DOHH2 (cell line): ENCODE measurements around the gene TMED4.
A peak's percentile ranks its signal among the peaks of the same experiment; 100 is the strongest.

Source experiments
- H3F3A ChIP-seq: fragments of 200-600 bp; sonication (generic), shearing (Covaris generic); 2 replicates; pipeline ENCODE4 v1.6.0; 2016; ENCODE audit warnings: antibody characterized with exemption, mild to moderate bottlenecking; ENCODE audit not compliant: control insufficient read depth, insufficient read depth
- H3K27ac ChIP-seq: fragments of 200-600 bp; sonication (generic); 2 replicates; pipeline ENCODE4 v1.5.1; 2014; ENCODE audit warnings: low read depth, mild to moderate bottlenecking, low read length, moderate library complexity
- H3K27me3 ChIP-seq: fragments of 200-600 bp; sonication (generic); 2 replicates; pipeline ENCODE4 v1.6.1; 2014; ENCODE audit warnings: mild to moderate bottlenecking, low read length, mixed read lengths; ENCODE audit not compliant: control insufficient read depth
- H3K36me3 ChIP-seq: fragments of 200-600 bp; sonication (generic); 2 replicates; pipeline ENCODE4 v1.6.1; 2014; ENCODE audit warnings: mild to moderate bottlenecking, low read length, moderate library complexity, mixed read lengths; ENCODE audit not compliant: control insufficient read depth
- H3K4me1 ChIP-seq: fragments of 200-600 bp; sonication (generic); 2 replicates; pipeline ENCODE4 v1.6.1; 2014; ENCODE audit warnings: mild to moderate bottlenecking, low read length, mixed read lengths; ENCODE audit not compliant: control insufficient read depth
- H3K4me2 ChIP-seq: fragments of 200-600 bp; sonication (generic); 2 replicates; pipeline ENCODE4 v1.6.0; 2014; ENCODE audit warnings: mild to moderate bottlenecking, low read length, moderate library complexity
- H3K4me3 ChIP-seq: fragments of 200-600 bp; sonication (generic); 2 replicates; pipeline ENCODE4 v1.5.1; 2014; ENCODE audit warnings: mild to moderate bottlenecking, low read length, mixed read lengths
- H3K79me2 ChIP-seq: fragments of 200-600 bp; sonication (generic); 2 replicates; pipeline ENCODE4 v1.6.1; 2014; ENCODE audit warnings: mild to moderate bottlenecking, low read length, mixed read lengths; ENCODE audit not compliant: control insufficient read depth
- H3K9me2 ChIP-seq: fragments of 200-600 bp; sonication (generic); replicated peaks from 2 replicates; pipeline ENCODE4 v1.6.1; 2014; ENCODE audit warnings: mild to moderate bottlenecking, low read length, mixed read lengths; ENCODE audit not compliant: control insufficient read depth
- H3K9me3 ChIP-seq: fragments of 200-600 bp; sonication (generic); 2 replicates; pipeline ENCODE4 v1.6.1; 2014; ENCODE audit warnings: antibody characterized with exemption, low read length, mixed read lengths; ENCODE audit not compliant: control insufficient read depth, insufficient read depth
- H4K20me1 ChIP-seq: fragments of 200-600 bp; sonication (generic); 2 replicates; pipeline ENCODE4 v1.6.0; 2014; ENCODE audit warnings: low read depth, mild to moderate bottlenecking, antibody characterized with exemption, low read length, moderate library complexity; ENCODE audit not compliant: control insufficient read depth, insufficient read depth
- CTCF ChIP-seq: fragments of 200-600 bp; sonication (generic); IDR thresholded peaks from one replicate; pipeline ENCODE4 v1.5.1; 2014; ENCODE audit warnings: antibody characterized with exemption, mild to moderate bottlenecking, low read depth, low read length; ENCODE audit not compliant: poor library complexity, severe bottlenecking
- EZH2phosphoT487 ChIP-seq: fragments of 200-600 bp; sonication (generic); IDR thresholded peaks from 2 replicates; pipeline ENCODE4 v1.6.1; 2017; ENCODE audit warnings: borderline replicate concordance, mild to moderate bottlenecking, antibody characterized with exemption, low read length, moderate library complexity, mixed read lengths

The TMED4 gene

GRCh38 chr7:44590910-44591309 is 8.9 kb upstream of the TMED4 start:
- no peak overlapping the region for H3K4me2 ChIP-seq
- no peaks in the 10 kb centered on the region for H4K20me1 ChIP-seq
- no peak overlapping the region for H3K27ac ChIP-seq
- peaks cover 17% of the 10 kb centered on the region for H3K4me1 ChIP-seq
- H3K79me2 ChIP-seq: no peaks in the 10 kb centered on the region
- H3K9me2 ChIP-seq: no peaks in the 10 kb centered on the region
- H3K27me3 ChIP-seq: no peaks in the 10 kb centered on the region
- no peaks in the 10 kb centered on the region for H3K36me3 ChIP-seq
- no peak for TF ChIP-seq EZH2phosphoT487
- no peaks in the 10 kb centered on the region for H3K9me3 ChIP-seq
- no peak overlapping the region for H3K4me3 ChIP-seq
- H3F3A ChIP-seq: no peaks in the 10 kb centered on the region; the same call in 1 of the 2 replicates

- peaks cover under 1% of the 10 kb centered on the region; the same call in 1 of the 2 replicates for H3K79me2 ChIP-seq
- TF ChIP-seq CTCF (peak; percentile 88), EZH2phosphoT487 (no peak)
- no peaks in the 10 kb centered on the region; the same call in 1 of the 2 replicates for H3F3A ChIP-seq
- no peaks in the 10 kb centered on the region for H3K9me2 ChIP-seq
- H3K9me3 ChIP-seq: no peaks in the 10 kb centered on the region
- peak overlapping the region; percentile 55 for H3K4me2 ChIP-seq
- H3K36me3 ChIP-seq: no peaks in the 10 kb centered on the region
- H3K4me1 ChIP-seq: peaks cover 16% of the 10 kb centered on the region
- H3K4me3 ChIP-seq: no peak overlapping the region
- H4K20me1 ChIP-seq: no peaks in the 10 kb centered on the region
- no peaks in the 10 kb centered on the region for H3K27me3 ChIP-seq
- no peak overlapping the region for H3K27ac ChIP-seq
Observed at GRCh38 chr7:44587843-44588711, 6.0 kb upstream of the TMED4 start.

- Histone ChIP-seq H3K4me1 (peaks cover 35% of the 10 kb centered on the region), H3K36me3 (peaks cover 36% of the 10 kb centered on the region), H3K9me2 (no peaks in the 10 kb centered on the region), H3K4me3 (peak overlapping the region; percentile 90), H3K79me2 (peaks cover 38% of the 10 kb centered on the region), H3K9me3 (no peaks in the 10 kb centered on the region), H3K27me3 (no peaks in the 10 kb centered on the region), H3F3A (peaks cover 7% of the 10 kb centered on the region; the same call in 1 of the 2 replicates), H3K4me2 (peak overlapping the region; percentile 80), H3K27ac (no peak overlapping the region), H4K20me1 (no peaks in the 10 kb centered on the region)
- TF ChIP-seq CTCF (no peak), EZH2phosphoT487 (no peak)
Observed at GRCh38 chr7:44583146-44583865, 1.3 kb upstream of the TMED4 start.
